ENCODE results near the gene PFN3.

PFN3 gene

GRCh38 chr5:177350776-177351391 lies 49.6 kb downstream of the PFN3 start:
- no peak for DNase-seq (ENCODE audit: extremely low spot score, insufficient read length, low read depth)
- no peak for FAIRE-seq
